NCI-H187 treated with DMSO at 0.1 percent for 48 hours (cell line): Measurements from ENCODE around the gene DPEP3.
"Not testable (repeated sequence)": the region's sequence is repeated elsewhere in the genome, so short reads cannot be mapped to it uniquely, and the experiment has no call there.

ENCODE experiments used
- DNase-seq: peaks from one replicate; lab custom pipeline; 2025; lab: John Stamatoyannopoulos, UW

Gene DPEP3

GRCh38 chr16:67943619-67944504 lies 36.4 kb downstream of the DPEP3 start, which contains the start of gene LCAT:
LCAT (minus strand) TSS chr16:67944120; CDS start chr16:67944101, 19 bp downstream.
- no peak for DNase-seq

GRCh38 chr16:67943256-67943618 lies 37.1 kb downstream of the DPEP3 start:
- no peak for DNase-seq

- DNase-seq = no peak
Measured at GRCh38 chr16:67942510-67943255, 37.6 kb downstream of the DPEP3 start.

- DNase-seq = no peak
Measured at GRCh38 chr16:67942200-67942509, 38.1 kb downstream of the DPEP3 start.

GRCh38 chr16:67941469-67942199 lies 38.7 kb downstream of the DPEP3 start:
- DNase-seq = no peak

GRCh38 chr16:67940446-67941089 lies 39.7 kb downstream of the DPEP3 start:
- DNase-seq = no peak

GRCh38 chr16:67939507-67940445 lies 40.5 kb downstream of the DPEP3 start:
- no peak for DNase-seq

GRCh38 chr16:67937713-67938112 lies 42.6 kb downstream of the DPEP3 start:
- not testable (repeated sequence) for DNase-seq

GRCh38 chr16:67936880-67937605 lies 43.3 kb downstream of the DPEP3 start:
- DNase-seq = no peak

GRCh38 chr16:67936124-67936879 lies 44.0 kb downstream of the DPEP3 start, which contains the start of gene PSMB10:
PSMB10 (minus strand) TSS chr16:67936850; CDS start chr16:67936749, 101 bp downstream.
- DNase-seq = no peak

GRCh38 chr16:67935402-67936123 lies 44.7 kb downstream of the DPEP3 start:
- peak; percentile 77 for DNase-seq

GRCh38 chr16:67935101-67935401 lies 45.2 kb downstream of the DPEP3 start:
- no peak for DNase-seq

- no peak for DNase-seq
Measured at GRCh38 chr16:67934306-67935100, 45.8 kb downstream of the DPEP3 start.

- no peak for DNase-seq
Measured at GRCh38 chr16:67933805-67934204, 46.5 kb downstream of the DPEP3 start.

GRCh38 chr16:67932462-67932840 lies 47.8 kb downstream of the DPEP3 start:
- no peak for DNase-seq

GRCh38 chr16:67931712-67932461 lies 48.4 kb downstream of the DPEP3 start, which contains the start of gene CTRL:
CTRL (minus strand) TSS chr16:67931862; CDS start chr16:67931852, 10 bp downstream.
- DNase-seq = no peak

- no peak for DNase-seq
Measured at GRCh38 chr16:67930678-67931211, 49.6 kb downstream of the DPEP3 start.
